GM23248 (cell line): ENCODE measurements around the gene CCDC121.

Source experiments
- EZH2 ChIP-seq: fragments of 200-600 bp; sonication (generic); IDR thresholded peaks from 2 replicates; pipeline ENCODE4 v1.6.1; 2018; ENCODE audit warnings: antibody characterized with exemption, mild to moderate bottlenecking; ENCODE audit not compliant: insufficient read depth, poor library complexity, severe bottlenecking
- EZH2phosphoT487 ChIP-seq: fragments of 200-600 bp; sonication (generic); IDR thresholded peaks from 2 replicates; pipeline ENCODE4 v1.6.1; 2018; ENCODE audit warnings: antibody characterized with exemption, moderate library complexity, mild to moderate bottlenecking, low read depth; ENCODE audit not compliant: insufficient read depth

- TF ChIP-seq EZH2phosphoT487 (no peak), EZH2 (no peak)
Observed at GRCh38 chr2:27645197-27645596, 16.4 kb upstream of the CCDC121 start.
